ENCODE results near the gene KCNH8. TPM values are rescaled to one million over a fixed set of nuclear protein-coding genes. Genes with fewer than 3 reads are reported as not detected.

The KCNH8 gene
- total RNA-seq, 1 experiment from 2014 or later = 0.12 TPM

DNA sequence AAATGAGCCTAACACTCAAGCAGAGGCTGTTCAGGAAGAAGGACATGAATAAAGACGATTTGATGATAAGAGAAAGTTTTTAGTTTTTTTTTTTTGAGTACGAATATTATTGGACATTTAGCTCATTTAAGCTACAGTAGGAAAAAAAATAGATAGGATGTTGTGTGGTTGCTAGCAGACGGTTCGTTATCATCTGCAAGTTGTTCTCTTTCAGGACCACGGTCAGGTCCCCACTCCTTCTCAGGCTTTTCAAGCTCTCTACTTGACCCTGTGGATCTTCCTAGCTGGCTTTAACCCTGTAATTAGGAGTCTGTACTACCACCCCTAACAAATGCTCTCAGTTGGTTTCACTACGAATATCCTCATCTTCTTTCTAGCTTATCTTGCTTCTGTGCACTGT, 1.1 kb downstream of the KCNH8 start:
- BruUV-seq (replicated peaks) = no TSS peak
- no peaks in the 10 kb centered on the region for H3K36me3 ChIP-seq (ENCODE audit: control insufficient read depth in 1 of 2, insufficient read depth in 2 of 2, low read length in 2 of 2)
- CTCF ChIA-PET = no interaction called here
- ATAC-seq (no peak), DNase-seq (ENCODE audit: low read depth, low spot score) (no peak)
- H4K20me1 ChIP-seq (ENCODE audit: insufficient read depth) = no peaks in the 10 kb centered on the region
- no peaks in the 10 kb centered on the region for H3K79me2 ChIP-seq (ENCODE audit: insufficient read depth, low read length)
- POLR2A ChIA-PET = no interaction called here
- no peak overlapping the region for H3K27ac ChIP-seq (ENCODE audit: low read depth, low read length)
- TF ChIP-seq CEBPB (IDR thresholded peaks at IDR 0.05; ENCODE audit: low read depth) (no peak), REST (IDR thresholded peaks at IDR 0.05; ENCODE audit: low read depth) (peak; percentile 49)
- no peak overlapping the region for H3K4me3 ChIP-seq (replicated peaks in 1 of 2; ENCODE audit: low read depth in 1 of 2, low read length in 2 of 2)
- intact Hi-C loops (cut with micrococcal nuclease) = no loop called here
- no peak overlapping the region for H2AFZ ChIP-seq (ENCODE audit: low read depth, low read length, poor library complexity, severe bottlenecking)
- no peaks in the 10 kb centered on the region for H3K9me2 ChIP-seq (ENCODE audit: insufficient read depth)
- H3K9ac ChIP-seq (ENCODE audit: low read length) = no peak overlapping the region
- H3K27me3 ChIP-seq (ENCODE audit: insufficient read depth, low read length) = no peaks in the 10 kb centered on the region
- no peak overlapping the region for H3K4me2 ChIP-seq (ENCODE audit: low read length)
- peaks cover 0 to 3% of the 10 kb centered on the region in 2 experiments; a peak in 1 of 4 replicates for H3K4me1 ChIP-seq (ENCODE audit: control insufficient read depth in 1 of 2, insufficient read depth in 2 of 2, low read length in 2 of 2)
- RAD21 ChIA-PET (ENCODE audit: low non-redundant PET in 1 of 2, low total read pairs in 2 of 2, uncharacterized antibody in 2 of 2, unreplicated experiment in 2 of 2) = no interaction called here
- H3K9me3 ChIP-seq (ENCODE audit: control insufficient read depth in 1 of 2, insufficient read depth in 1 of 2, low read depth in 1 of 2, low read length in 2 of 2) = peaks cover 4% of the 10 kb centered on the region in 2 experiments; a peak in 2 of 4 replicates

- Histone ChIP-seq H3K79me2 (ENCODE audit: insufficient read depth, low read length) (no peaks in the 10 kb centered on the region), H3K4me1 (ENCODE audit: control insufficient read depth in 1 of 2, insufficient read depth in 2 of 2, low read length in 2 of 2) (peaks cover 0 to 3% of the 10 kb centered on the region in 2 experiments; a peak in 1 of 4 replicates), H3K4me3 (replicated peaks in 1 of 2; ENCODE audit: low read depth in 1 of 2, low read length in 2 of 2) (no peak overlapping the region), H3K36me3 (ENCODE audit: control insufficient read depth in 1 of 2, insufficient read depth in 2 of 2, low read length in 2 of 2) (no peaks in the 10 kb centered on the region), H3K9me3 (ENCODE audit: control insufficient read depth in 1 of 2, insufficient read depth in 1 of 2, low read depth in 1 of 2, low read length in 2 of 2) (peaks cover 4% of the 10 kb centered on the region in 2 experiments; a peak in 2 of 4 replicates), H3K27me3 (ENCODE audit: insufficient read depth, low read length) (no peaks in the 10 kb centered on the region), H4K20me1 (ENCODE audit: insufficient read depth) (no peaks in the 10 kb centered on the region), H3K9me2 (ENCODE audit: insufficient read depth) (no peaks in the 10 kb centered on the region), H3K9ac (ENCODE audit: low read length) (no peak overlapping the region), H2AFZ (ENCODE audit: low read depth, low read length, poor library complexity, severe bottlenecking) (no peak overlapping the region), H3K27ac (ENCODE audit: low read depth, low read length) (no peak overlapping the region), H3K4me2 (ENCODE audit: low read length) (no peak overlapping the region)
- TF ChIP-seq POLR2A (IDR thresholded peaks at IDR 0.05; ENCODE audit: borderline replicate concordance, extremely low read depth, insufficient read depth, insufficient read length) (no peak), EZH2phosphoT487 (IDR thresholded peaks at IDR 0.05; ENCODE audit: borderline replicate concordance) (no peak), SRF (IDR thresholded peaks at IDR 0.05; ENCODE audit: low read depth) (no peak)
- DNase-seq (ENCODE audit: low read depth, low spot score) (no peak), ATAC-seq (no peak)
- ChIA-PET POLR2A (no interaction called here), CTCF (no interaction called here), RAD21 (ENCODE audit: low non-redundant PET in 1 of 2, low total read pairs in 2 of 2, uncharacterized antibody in 2 of 2, unreplicated experiment in 2 of 2) (no interaction called here)
- no TSS peak for BruUV-seq (replicated peaks)
- intact Hi-C loops (cut with micrococcal nuclease) = no loop called here
Measured at GRCh38 chr3:19151171-19151570, 2.9 kb downstream of the KCNH8 start.

All from HCT116 (cell line).